HG03097 (cell line): ENCODE data around the gene SDF4.
"Not testable (repeated sequence)": the region's sequence is repeated elsewhere in the genome, so short reads cannot be mapped to it uniquely, and the experiment has no call there.

Experiments
- ATAC-seq: cut with Tn5 transposase; IDR thresholded peaks from one replicate; pipeline ENCODE4 v1.9.1; 2021; ENCODE audit not compliant: unreplicated experiment, low FRiP score

Gene SDF4

GRCh38 chr1:1259951-1260600 lies 28.3 kb upstream of the SDF4 start:
- ATAC-seq: no peak

- ATAC-seq: no peak
These were observed 27.7 kb upstream of the SDF4 start for GRCh38 chr1:1259540-1259939.

GRCh38 chr1:1259119-1259488 lies 27.3 kb upstream of the SDF4 start:
- no peak for ATAC-seq

GRCh38 chr1:1256956-1257871 lies 25.4 kb upstream of the SDF4 start:
- ATAC-seq: no peak

GRCh38 chr1:1255611-1256010 lies 23.8 kb upstream of the SDF4 start:
- no peak for ATAC-seq

- no peak for ATAC-seq
These were observed 23.3 kb upstream of the SDF4 start for GRCh38 chr1:1255078-1255477.

GRCh38 chr1:1254667-1254998 lies 22.8 kb upstream of the SDF4 start:
- ATAC-seq: no peak

- ATAC-seq: no peak
These were observed 22.3 kb upstream of the SDF4 start for GRCh38 chr1:1253972-1254666.

GRCh38 chr1:1253314-1253713 lies 21.5 kb upstream of the SDF4 start:
- no peak for ATAC-seq

GRCh38 chr1:1250786-1251284 lies 19.0 kb upstream of the SDF4 start:
- no peak for ATAC-seq

GRCh38 chr1:1248009-1248913 lies 16.5 kb upstream of the SDF4 start:
- not testable (repeated sequence) for ATAC-seq

- no peak for ATAC-seq
These were observed 15.6 kb upstream of the SDF4 start for GRCh38 chr1:1247341-1247913.

- no peak for ATAC-seq
These were observed 15.0 kb upstream of the SDF4 start, which contains the start of gene C1QTNF12 for GRCh38 chr1:1246577-1247340. TSS of gene C1QTNF12 (minus strand) at chr1:1246722. CDS start at chr1:1246690, 32 bp downstream.

- ATAC-seq: no peak
These were observed 14.2 kb upstream of the SDF4 start for GRCh38 chr1:1245817-1246576.

GRCh38 chr1:1245178-1245816 lies 13.5 kb upstream of the SDF4 start:
- no peak for ATAC-seq

- no peak for ATAC-seq
These were observed 12.5 kb upstream of the SDF4 start for GRCh38 chr1:1244192-1244811.

GRCh38 chr1:1243807-1244191 lies 12.0 kb upstream of the SDF4 start:
- ATAC-seq: no peak

- no peak for ATAC-seq
These were observed 11.5 kb upstream of the SDF4 start for GRCh38 chr1:1243266-1243660.
